ENCODE measurements around the gene YAE1. TPM values are rescaled to one million over a fixed set of nuclear protein-coding genes. Genes with fewer than 3 reads are reported as not detected.

YAE1 gene
- total RNA-seq, 4 donors from 2014 or later = 13.3 to 15.9 (median 14.3) TPM

Other genes with a start within 250 kb of the YAE1 start
- gene RALA, start 57.2 kb downstream of the YAE1 start, total RNA-seq = 10 to 100 TPM; 15.5 to 24.1 (median 15.9) TPM

Measured in suprapubic skin (tissue), 4 donors.